PC-9 (cell line): Measurements from ENCODE around the gene XIRP2. TPM values are rescaled to one million over a fixed set of nuclear protein-coding genes. Genes with fewer than 3 reads are reported as not detected.

Experiments
- BruUV-seq: library from RNA; stranded (reverse); fragments of 400-500 nt; replicated peaks from 2 replicates; lab custom pipeline; 2021; lab: Mats Ljungman, UMichigan
- CTCF ChIA-PET: fragments of 300-600 bp; sonication (Branson Sonifier 250); formaldehyde crosslinking; loops from one replicate; lab custom pipeline; 2022; ENCODE audit warnings: antibody characterized with exemption; lab: Charles Lee
- POLR2A ChIA-PET: fragments of 300-600 bp; sonication (Branson Sonifier 250); formaldehyde crosslinking; loops from one replicate; lab custom pipeline; 2022; ENCODE audit warnings: antibody characterized with exemption; ENCODE audit not compliant: unreplicated experiment; lab: Charles Lee
- DNase-seq, 2 experiments: peaks; one replicate each; pipeline versions ENCODE4 v3.0.0 to v3.0.0-alpha.2; 2015 to 2022; ENCODE audit warnings: mixed read lengths in 1 of 2
- H2AFZ ChIP-seq: fragments of 200-600 bp; sonication (generic); 2 replicates; pipeline ENCODE4 v1.8.1; 2017; ENCODE audit warnings: antibody characterized with exemption
- H3F3A ChIP-seq: fragments of 200-600 bp; sonication (generic); 2 replicates; pipeline ENCODE4 v1.8.1; 2017; ENCODE audit warnings: antibody characterized with exemption, mild to moderate bottlenecking, low read depth; ENCODE audit not compliant: insufficient read depth
- H3K27ac ChIP-seq: fragments of 200-600 bp; sonication (generic); 2 replicates; pipeline ENCODE4 v1.6.1; 2016; ENCODE audit warnings: mixed run types
- H3K27me3 ChIP-seq: fragments of 200-600 bp; sonication (generic); 2 replicates; pipeline ENCODE4 v1.6.1; 2016; ENCODE audit warnings: low read depth, mixed run types; ENCODE audit not compliant: insufficient read depth
- H3K36me3 ChIP-seq: fragments of 200-600 bp; sonication (generic); 2 replicates; pipeline ENCODE4 v1.6.1; 2016; ENCODE audit warnings: low read depth, mixed run types
- H3K4me1 ChIP-seq: fragments of 200-600 bp; sonication (generic); replicated peaks from 2 replicates; pipeline ENCODE4 v1.6.1; 2016; ENCODE audit warnings: mixed run types; ENCODE audit not compliant: insufficient read depth
- H3K4me2 ChIP-seq: fragments of 200-600 bp; sonication (generic); 2 replicates; pipeline ENCODE4 v1.6.1; 2017; ENCODE audit warnings: mixed run types
- H3K4me3 ChIP-seq: fragments of 200-600 bp; sonication (generic); 2 replicates; pipeline ENCODE4 v1.6.1; 2016; ENCODE audit warnings: mixed run types
- H3K79me2 ChIP-seq: fragments of 200-600 bp; sonication (generic); 2 replicates; pipeline ENCODE4 v1.6.1; 2017; ENCODE audit warnings: low read depth, mixed run types
- H3K9me2 ChIP-seq: fragments of 200-600 bp; sonication (generic); 2 replicates; pipeline ENCODE4 v1.8.1; 2017; ENCODE audit warnings: mild to moderate bottlenecking; ENCODE audit not compliant: insufficient read depth
- H3K9me3 ChIP-seq: fragments of 200-600 bp; sonication (generic); 2 replicates; pipeline ENCODE4 v1.8.1; 2016; ENCODE audit warnings: low read depth; ENCODE audit not compliant: insufficient read depth
- H4K20me1 ChIP-seq: fragments of 200-600 bp; sonication (generic); 2 replicates; pipeline ENCODE4 v1.8.1; 2017; ENCODE audit not compliant: insufficient read depth
- CTCF ChIP-seq: fragments of 200-600 bp; sonication (generic); conservative IDR thresholded peaks from 2 replicates; pipeline ENCODE4 v1.6.1; 2017; ENCODE audit warnings: mixed run types, antibody characterized with exemption, mild to moderate bottlenecking, moderate library complexity
- EZH2 ChIP-seq: fragments of 200-600 bp; sonication (generic); IDR thresholded peaks from 2 replicates; pipeline ENCODE4 v1.8.0; 2017; ENCODE audit warnings: antibody characterized with exemption, low read depth
- intact Hi-C: fragments of 100-400 bp; cut with micrococcal nuclease; formaldehyde crosslinking; loops from one replicate; pipeline ENCODE4 v1.10.0; 2022; ENCODE audit not compliant: unreplicated experiment
- total RNA-seq: library from RNA; stranded (reverse); gene quantifications from 2 replicates; pipeline ENCODE4 v1.2.3, GENCODE V29; 2021

The XIRP2 gene
- total RNA-seq, 1 experiment from 2014 or later = not detected

GRCh38 chr2:166958986-166959481 lies 70.8 kb downstream of the XIRP2 start:
- H3K4me3 ChIP-seq = no peak overlapping the region
- BruUV-seq = no TSS peak
- intact Hi-C loops = no loop called here

GRCh38 chr2:166959556-166959955 lies 71.3 kb downstream of the XIRP2 start:
- H3K9me2 ChIP-seq = no peaks in the 10 kb centered on the region
- no peak overlapping the region for H3K27ac ChIP-seq
- intact Hi-C loops = no loop called here
- no peak for DNase-seq
- BruUV-seq = no TSS peak
- H3K36me3 ChIP-seq = no peaks in the 10 kb centered on the region
- no peaks in the 10 kb centered on the region for H3K4me1 ChIP-seq
- no peaks in the 10 kb centered on the region for H3K9me3 ChIP-seq
- H3K4me2 ChIP-seq = no peak overlapping the region
- POLR2A ChIA-PET = no interaction called here
- TF ChIP-seq CTCF = no peak
- no peak for TF ChIP-seq EZH2
- H4K20me1 ChIP-seq = no peaks in the 10 kb centered on the region
- H3K4me3 ChIP-seq = no peak overlapping the region
- no peaks in the 10 kb centered on the region for H3F3A ChIP-seq
- H3K79me2 ChIP-seq = no peaks in the 10 kb centered on the region
- H2AFZ ChIP-seq = no peak overlapping the region
- no peaks in the 10 kb centered on the region for H3K27me3 ChIP-seq
- CTCF ChIA-PET = no interaction called here

More at GRCh38 chr2:166958986-166959481, 70.8 kb downstream of the XIRP2 start:
- no peaks in the 10 kb centered on the region for H3K9me3 ChIP-seq
- H3K9me2 ChIP-seq = no peaks in the 10 kb centered on the region
- H3F3A ChIP-seq = no peaks in the 10 kb centered on the region
- no peaks in the 10 kb centered on the region for H4K20me1 ChIP-seq
- H2AFZ ChIP-seq = no peak overlapping the region
- H3K27me3 ChIP-seq = no peaks in the 10 kb centered on the region
- DNase-seq = no peak
- no peak overlapping the region for H3K27ac ChIP-seq
- no peak overlapping the region for H3K4me2 ChIP-seq
- TF ChIP-seq EZH2 (no peak), CTCF (no peak)
- no peaks in the 10 kb centered on the region for H3K79me2 ChIP-seq
- H3K36me3 ChIP-seq = no peaks in the 10 kb centered on the region
- H3K4me1 ChIP-seq = no peaks in the 10 kb centered on the region
- ChIA-PET CTCF (no interaction called here), POLR2A (no interaction called here)

DNA sequence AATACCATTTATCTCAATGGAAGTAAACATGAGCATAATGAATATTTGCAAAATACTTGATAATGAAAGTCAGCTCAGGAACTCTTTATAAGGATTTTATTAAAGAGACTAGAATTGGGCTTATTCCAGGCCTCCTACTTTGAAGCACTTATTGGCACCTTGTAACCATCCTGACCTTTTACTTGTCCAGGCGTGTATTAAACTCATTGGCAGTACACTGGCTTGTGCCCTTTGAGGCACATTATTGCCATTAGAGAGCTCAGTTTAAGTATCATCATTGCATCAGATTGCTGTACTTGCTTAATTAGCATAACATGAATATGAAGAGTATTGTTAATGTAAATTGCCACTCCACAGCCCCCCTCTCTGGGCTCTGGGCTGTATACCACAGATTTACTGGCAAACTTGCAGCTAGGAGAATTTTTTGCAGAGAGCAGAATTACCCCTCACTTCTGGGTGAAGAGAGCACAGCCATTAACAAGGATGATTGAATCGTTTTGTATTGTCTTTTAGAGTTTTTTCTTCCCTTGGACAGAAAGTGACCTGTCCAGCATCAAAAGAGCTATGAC lies 72.5 kb downstream of the XIRP2 start:
- no peak overlapping the region for H3K27ac ChIP-seq
- H3K36me3 ChIP-seq = no peaks in the 10 kb centered on the region
- no peak overlapping the region for H3K4me2 ChIP-seq
- intact Hi-C loops = no loop called here
- H2AFZ ChIP-seq = no peak overlapping the region
- ChIA-PET POLR2A (no interaction called here), CTCF (no interaction called here)
- H3K9me2 ChIP-seq = no peaks in the 10 kb centered on the region
- no peaks in the 10 kb centered on the region for H3K4me1 ChIP-seq
- no peak for DNase-seq
- no peak for TF ChIP-seq EZH2
- no peak for TF ChIP-seq CTCF
- no peaks in the 10 kb centered on the region for H3K79me2 ChIP-seq
- no peaks in the 10 kb centered on the region for H3K27me3 ChIP-seq
- H3F3A ChIP-seq = no peaks in the 10 kb centered on the region
- no TSS peak for BruUV-seq
- no peak overlapping the region for H3K4me3 ChIP-seq
- H4K20me1 ChIP-seq = no peaks in the 10 kb centered on the region
- no peaks in the 10 kb centered on the region for H3K9me3 ChIP-seq
